ENCODE data around the gene PSEN2. TPM values are rescaled to one million over a fixed set of nuclear protein-coding genes. Genes with fewer than 3 reads are reported as not detected.

Gene PSEN2
- total and polyA plus RNA-seq, 9 of the 15 experiments (the other 6 are each of a cell fraction or from before 2014, with no cell fraction given): 2.3 to 21.5 (median 13.7) TPM

GRCh38 chr1:226898246-226898645 is 27.8 kb downstream of the PSEN2 start (continued):
- no peak for TF ChIP-seq ASH1L (IDR thresholded peaks at IDR 0.05; ENCODE audit: borderline replicate concordance, low read depth, partially characterized antibody)
- no peak for TF ChIP-seq NR2C2 (CRISPR knock-in tag; IDR thresholded peaks at IDR 0.05)
- TF ChIP-seq NR2C2 (tag; IDR thresholded peaks at IDR 0.05): no peak
- no peak for TF ChIP-seq ZNF436 (CRISPR knock-in tag; IDR thresholded peaks at IDR 0.05)
- no peak for TF ChIP-seq ZBTB9 (CRISPR knock-in tag; IDR thresholded peaks at IDR 0.05)

GRCh38 chr1:226901421-226901820 is 31.0 kb downstream of the PSEN2 start:
- DNase-seq (ENCODE audit: extremely low read depth in 1 of 4, low spot score in 3 of 4) (no peak), ATAC-seq (no peak), FAIRE-seq (no peak)
- Histone ChIP-seq H2AFZ (ENCODE audit: low read depth, low read length) (no peak overlapping the region), H3K36me3 (ENCODE audit: control insufficient read depth, insufficient read depth, low read length) (peaks cover 10% of the 10 kb centered on the region; the same call in 2 of the 3 replicates), H3K9me1 (ENCODE audit: control insufficient read depth, insufficient read depth, low read length) (no peaks in the 10 kb centered on the region), H3K9ac (ENCODE audit: insufficient read depth in 1 of 2, low read depth in 2 of 2, low read length in 2 of 2) (no peak overlapping the region), H3K27me3 (ENCODE audit: control insufficient read depth in 2 of 2, insufficient read depth in 2 of 2, low read length in 2 of 2) (no peaks in the 10 kb centered on the region), H3K79me2 (ENCODE audit: control insufficient read depth, insufficient read depth, low read length) (no peaks in the 10 kb centered on the region), H4K20me1 (replicated peaks; ENCODE audit: control insufficient read depth, insufficient read depth, low read length) (no peaks in the 10 kb centered on the region), H3K4me2 (ENCODE audit: insufficient read depth, low read length) (no peak overlapping the region), H3K27ac (ENCODE audit: extremely low read depth, low read depth, low read length) (no peak overlapping the region), H3K9me3 (replicated peaks; ENCODE audit: control insufficient read depth, insufficient read depth, low read depth, low read length) (no peaks in the 10 kb centered on the region), H3K4me1 (replicated peaks in 1 of 2; ENCODE audit: control insufficient read depth in 2 of 2, insufficient read depth in 2 of 2, low read length in 2 of 2) (no peaks in the 10 kb centered on the region), H3K4me3 (no peak overlapping the region)
- 59% methylated on average over 4 of the region's 4 CpGs for WGBS (ENCODE audit: insufficient coverage, low coverage, missing lambda C conversion rate)
- in situ Hi-C loops (cut with MboI) (no loop called here), intact Hi-C loops (cut with micrococcal nuclease) (no loop called here)
- ChIA-PET POLR2A (interaction anchor here (0.7 kb wide), 1 partner anchor 78 kb away, joined by 3 read pairs; no protein-coding TSS in a partner anchor), CTCF (ENCODE audit: low intra/inter-chr PET ratio) (no interaction called here)
- BruUV-seq (replicated peaks): no TSS peak
- TF ChIP-seq HCFC1 (IDR thresholded peaks at IDR 0.05; ENCODE audit: low read depth, low read length) (no peak), KAT8 (IDR thresholded peaks at IDR 0.05; ENCODE audit: low read depth) (no peak), FOXJ3 (CRISPR knock-in tag; IDR thresholded peaks at IDR 0.05) (no peak), NR2C1 (IDR thresholded peaks at IDR 0.05) (no peak), NR2C1 (tag; IDR thresholded peaks at IDR 0.05) (no peak), CREM (IDR thresholded peaks at IDR 0.05; ENCODE audit: low read depth) (no peak), CBX8 (IDR thresholded peaks at IDR 0.05; ENCODE audit: borderline replicate concordance, extremely low read depth, low read depth, low read length, poor library complexity, severe bottlenecking) (no peak), DIDO1 (tag; IDR thresholded peaks at IDR 0.05; ENCODE audit: low read depth) (no peak), ETS2 (tag; IDR thresholded peaks at IDR 0.05; ENCODE audit: borderline replicate concordance, poor library complexity, severe bottlenecking) (no peak), PHF21A (IDR thresholded peaks at IDR 0.05; ENCODE audit: borderline replicate concordance, low read depth) (no peak), JUN (IDR thresholded peaks at IDR 0.05; ENCODE audit: borderline replicate concordance, low read depth, low read length) (no peak), JUN (CRISPR knock-in tag; IDR thresholded peaks at IDR 0.05; ENCODE audit: borderline replicate concordance) (no peak), ZNF584 (CRISPR knock-in tag; IDR thresholded peaks at IDR 0.05; ENCODE audit: low read depth) (no peak), ATF2 (CRISPR knock-in tag; IDR thresholded peaks at IDR 0.05) (no peak), ZSCAN32 (CRISPR knock-in tag; IDR thresholded peaks at IDR 0.05) (no peak)
